Urinary bladder (tissue), 4 donors: Measurements from ENCODE around the gene CNNM3. TPM values are rescaled to one million over a fixed set of nuclear protein-coding genes. Genes with fewer than 3 reads are reported as not detected.

Experiments used
- DNase-seq: peaks from one replicate; pipeline ENCODE4 v3.0.0-alpha.2; 2015; ENCODE audit errors: extremely low spot score
- H3K27ac ChIP-seq: one replicate; pipeline ENCODE4 v1.5.1; 2013; ENCODE audit warnings: low read depth, mild to moderate bottlenecking, moderate library complexity
- H3K36me3 ChIP-seq: one replicate; pipeline ENCODE4 v1.6.1; 2013; ENCODE audit warnings: mild to moderate bottlenecking, moderate library complexity; ENCODE audit not compliant: insufficient read depth
- H3K4me1 ChIP-seq: one replicate; pipeline ENCODE4 v1.6.1; 2013; ENCODE audit warnings: mild to moderate bottlenecking, moderate library complexity; ENCODE audit not compliant: insufficient read depth
- H3K4me3 ChIP-seq: one replicate; pipeline ENCODE4 v1.5.1; 2013; ENCODE audit warnings: low read depth, low read length
- WGBS: extraction: QIAGEN DNeasy Blood & Tissue Kit; methylation state at CpG from one replicate; pipeline ENCODE4 v1.1.7; 2013; 5-methylcytosine and 5-hydroxymethylcytosine counted together
- polyA plus RNA-seq: library from polyadenylated mRNA; stranded (reverse); fragments of 200-250 nt; gene quantifications from one replicate; pipeline ENCODE4 v1.2.3, GENCODE V29; 2013
- small RNA-seq: library from RNA; depleted of rRNA; stranded (forward); fragments of <200 nt; gene quantifications from one replicate; pipeline ENCODE3, GENCODE V24; 2014
- total RNA-seq: library from RNA; depleted of rRNA; stranded (reverse); fragments of >200 nt; gene quantifications from one replicate; pipeline ENCODE4 v1.2.3, GENCODE V29; 2014
- donor health status: healthy with polysubstance abuse.
- donor health status: healthy.

CNNM3 gene
- total and polyA plus RNA-seq, 2 donors, result 14.6 to 18.0 TPM

DNA sequence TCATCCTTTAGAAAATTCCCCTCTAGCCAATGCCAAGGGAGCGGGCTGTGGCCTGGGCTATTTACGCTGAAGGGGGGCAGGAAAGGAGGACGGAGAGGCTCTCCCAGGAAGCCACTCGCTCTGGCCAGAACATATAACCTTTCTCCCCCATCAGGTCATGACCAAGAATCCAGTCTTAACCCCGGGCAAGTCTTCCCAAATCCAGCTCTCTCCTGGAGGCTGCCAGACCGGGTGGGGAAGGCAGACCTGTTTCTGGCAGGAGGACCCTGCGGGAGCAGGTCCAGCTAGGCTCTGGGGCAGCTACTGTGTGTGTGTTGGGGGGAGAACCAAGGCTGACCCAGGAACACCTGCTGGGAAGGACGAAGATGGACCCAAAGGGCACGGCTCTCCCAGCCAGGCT is 67.2 kb downstream of the CNNM3 start:
- 87% methylated on average over 9 of the region's 9 CpGs for WGBS
- no peak for DNase-seq
- H3K4me3 ChIP-seq, result no peak overlapping the region
- no peak overlapping the region for H3K27ac ChIP-seq
- H3K4me1 ChIP-seq, result no peaks in the 10 kb centered on the region
- H3K36me3 ChIP-seq, result no peaks in the 10 kb centered on the region

Small RNA genes lying within 50 kb of the gene (small RNA-seq; reads per million reads assigned to genes)
- 0.15 reads per million for gene MIR3127

Other genes with a start within 250 kb of the CNNM3 start
- 44.4 TPM for gene KANSL3, start 178.0 kb upstream of the CNNM3 start, total RNA-seq
- gene KANSL3, start 178.0 kb upstream of the CNNM3 start, polyA plus RNA-seq, result 34.7 TPM
- gene FER1L5, start 173.5 kb upstream of the CNNM3 start, total RNA-seq, result 0.58 TPM
- 0.01 TPM for gene FER1L5, start 173.5 kb upstream of the CNNM3 start, polyA plus RNA-seq
- 29.9 TPM for gene LMAN2L, start 76.2 kb upstream of the CNNM3 start, total RNA-seq
- 23.5 TPM for gene LMAN2L, start 76.2 kb upstream of the CNNM3 start, polyA plus RNA-seq
- 5.8 TPM for gene CNNM4, start 55.4 kb upstream of the CNNM3 start, total RNA-seq
- 4.8 TPM for gene CNNM4, start 55.4 kb upstream of the CNNM3 start, polyA plus RNA-seq
- gene ANKRD23, start 27.8 kb downstream of the CNNM3 start, total RNA-seq, result 2.6 TPM
- 5.1 TPM for gene ANKRD23, start 27.8 kb downstream of the CNNM3 start, polyA plus RNA-seq
- gene ANKRD39, start 41.7 kb downstream of the CNNM3 start, total RNA-seq, result 5.8 TPM
- gene ANKRD39, start 41.7 kb downstream of the CNNM3 start, polyA plus RNA-seq, result 18.8 TPM
- 27.4 TPM for gene SEMA4C, start 53.8 kb downstream of the CNNM3 start, total RNA-seq
- gene SEMA4C, start 53.8 kb downstream of the CNNM3 start, polyA plus RNA-seq, result 80.1 TPM
- not detected for gene FAM178B, start 170.3 kb downstream of the CNNM3 start, total RNA-seq
- 4.7 TPM for gene FAM178B, start 170.3 kb downstream of the CNNM3 start, polyA plus RNA-seq